Measurements from ENCODE around the gene RAET1G. TPM values are rescaled to one million over a fixed set of nuclear protein-coding genes. Genes with fewer than 3 reads are reported as not detected.

The RAET1G gene
- total RNA-seq, 4 donors from 2014 or later = 0.59 to 2.0 (median 1.6) TPM; not detected in 1

GRCh38 chr6:149885888-149886287 lies 37.0 kb downstream of the RAET1G start:
- intact Hi-C loops (cut with DNase I) = no loop called here
- no peak for TF ChIP-seq POLR2A (IDR thresholded peaks at IDR 0.05)
- TF ChIP-seq CTCF (IDR thresholded peaks at IDR 0.05) = no peak
- Histone ChIP-seq H3K27ac (no peak overlapping the region), H3K4me3 (replicated peaks in 1 of 3) (no peak overlapping the region), H3K36me3 (no peaks in the 10 kb centered on the region), H3K27me3 (no peaks in the 10 kb centered on the region), H3K9me3 (no peaks in the 10 kb centered on the region), H3K4me1 (peaks cover 3 to 6% of the 10 kb centered on the region in 2 donors)
- 94% methylated on average over 3 of the region's 3 CpGs for WGBS, 2 donors
- DNase-seq = no peak

- Histone ChIP-seq H3K27ac (no peak overlapping the region), H3K36me3 (no peaks in the 10 kb centered on the region), H3K27me3 (no peaks in the 10 kb centered on the region), H3K9me3 (no peaks in the 10 kb centered on the region), H3K4me1 (peaks cover 3 to 6% of the 10 kb centered on the region in 2 donors), H3K4me3 (replicated peaks in 1 of 3) (no peak overlapping the region)
- 70 to 82% methylated on average over 7 of the region's 7 CpGs for WGBS, 2 donors
- intact Hi-C loops (cut with DNase I) = no loop called here
- no peak for DNase-seq
- TF ChIP-seq POLR2A (IDR thresholded peaks at IDR 0.05) (no peak), CTCF (IDR thresholded peaks at IDR 0.05) (no peak)
Measured at GRCh38 chr6:149884617-149885016, 38.3 kb downstream of the RAET1G start.

- H3K9me3 ChIP-seq = no peaks in the 10 kb centered on the region
- intact Hi-C loops (cut with DNase I) = no loop called here
- H3K27ac ChIP-seq = no peak overlapping the region
- no peaks in the 10 kb centered on the region for H3K36me3 ChIP-seq
- WGBS, 2 donors = 10 to 26% methylated on average over 9 to 11 of the region's 11 CpGs
- H3K4me1 ChIP-seq = peaks cover 3 to 6% of the 10 kb centered on the region in 2 donors
- TF ChIP-seq POLR2A (IDR thresholded peaks at IDR 0.05) (no peak), CTCF (IDR thresholded peaks at IDR 0.05) (peak in 1 of 6 experiments; percentile 16)
- DNase-seq = peak; percentile 83 to 85
- H3K4me3 ChIP-seq (replicated peaks in 1 of 3) = no peak overlapping the region
- H3K27me3 ChIP-seq = no peaks in the 10 kb centered on the region
Measured at GRCh38 chr6:149884215-149884614, 38.7 kb downstream of the RAET1G start.

- H3K36me3 ChIP-seq = no peaks in the 10 kb centered on the region
- no peak for DNase-seq
- no peak overlapping the region for H3K4me3 ChIP-seq (replicated peaks in 1 of 3)
- peaks cover 3 to 4% of the 10 kb centered on the region in 2 donors for H3K4me1 ChIP-seq
- no peak overlapping the region for H3K27ac ChIP-seq
- intact Hi-C loops (cut with DNase I) = no loop called here
- H3K9me3 ChIP-seq = no peaks in the 10 kb centered on the region
- WGBS, 2 donors = 89% methylated on average over 2 of the region's 2 CpGs
- TF ChIP-seq POLR2A (IDR thresholded peaks at IDR 0.05) (no peak), CTCF (IDR thresholded peaks at IDR 0.05) (no peak)
- H3K27me3 ChIP-seq = no peaks in the 10 kb centered on the region
Measured at GRCh38 chr6:149881860-149882259, 41.1 kb downstream of the RAET1G start.

GRCh38 chr6:149881066-149881766 lies 41.7 kb downstream of the RAET1G start:
- H3K4me1 ChIP-seq = peaks cover 3 to 4% of the 10 kb centered on the region in 2 donors
- no peak overlapping the region for H3K27ac ChIP-seq
- H3K27me3 ChIP-seq = no peaks in the 10 kb centered on the region
- no peaks in the 10 kb centered on the region for H3K36me3 ChIP-seq
- no peak for TF ChIP-seq POLR2A (IDR thresholded peaks at IDR 0.05)
- no peak for TF ChIP-seq CTCF (IDR thresholded peaks at IDR 0.05)
- intact Hi-C loops (cut with DNase I) = no loop called here
- 84 to 93% methylated on average over 10 of the region's 10 CpGs for WGBS, 2 donors
- no peak overlapping the region for H3K4me3 ChIP-seq (replicated peaks in 1 of 3)
- no peak for DNase-seq
- no peaks in the 10 kb centered on the region for H3K9me3 ChIP-seq
